Prostate gland (tissue), 2 donors: ENCODE measurements around the gene BDH2. TPM values are rescaled to one million over a fixed set of nuclear protein-coding genes. Genes with fewer than 3 reads are reported as not detected.

ENCODE experiments used
- DNase-seq: peaks from one replicate; pipeline ENCODE4 v3.0.0-alpha.2; 2019; ENCODE audit warnings: low spot score
- H3K27ac ChIP-seq, 2 donors: fragments of 200-600 bp; sonication (generic); 2 replicates each; pipeline ENCODE4 v1.5.1; 2017 to 2019
- H3K27me3 ChIP-seq: fragments of 200-600 bp; sonication (generic); replicated peaks from 2 replicates; pipeline ENCODE4 v1.5.1; 2019; ENCODE audit not compliant: insufficient read depth
- H3K36me3 ChIP-seq, 2 donors: fragments of 200-600 bp; sonication (generic); 1 replicate in 1 of 2; 2 replicates in 1 of 2; pipeline versions ENCODE4 v1.5.1 to v1.8.1; 2017 to 2019
- H3K4me1 ChIP-seq: fragments of 200-600 bp; sonication (generic); replicated peaks from 2 replicates; pipeline ENCODE4 v1.5.1; 2019
- H3K4me3 ChIP-seq, 2 donors: fragments of 200-600 bp; sonication (generic); 2 replicates each; pipeline ENCODE4 v1.5.1; 2017 to 2019
- H3K9me3 ChIP-seq: fragments of 200-600 bp; sonication (generic); 2 replicates; pipeline ENCODE4 v1.5.1; 2017
- POLR2A ChIP-seq: fragments of 450-650 bp; IDR thresholded peaks from one replicate; pipeline ENCODE4 v1.6.1; 2016; ENCODE audit warnings: antibody characterized with exemption, mild to moderate bottlenecking
- POLR2AphosphoS5 ChIP-seq: sonication (generic); formaldehyde crosslinking; IDR thresholded peaks from one replicate; pipeline ENCODE4 v1.6.1; 2017; ENCODE audit warnings: antibody characterized with exemption
- WGBS: methylation state at CpG from one replicate; pipeline ENCODE4 v1.1.5; 2018; 5-methylcytosine and 5-hydroxymethylcytosine counted together
- intact Hi-C: fragments of 100-400 bp; cut with DNase I; formaldehyde crosslinking; loops from one replicate; pipeline ENCODE4 v1.14.2; 2022
- total RNA-seq, 2 donors: library from RNA; depleted of rRNA; stranded (reverse); fragments of >200 nt; gene quantifications; one replicate each; pipeline ENCODE4 v1.1.0, GENCODE V29; 2016
- TF ChIP-seq, protein P1 (sequence below), 4 experiments: fragments of 200-600 bp in 2 of 4; fragments of 450-650 bp in 2 of 4; sonication (generic) in 2 of 4; IDR thresholded peaks; 1 replicate in 3 of 4; 2 replicates in 1 of 4; pipeline ENCODE4 v1.5.1; 2016 to 2019; ENCODE audit warnings: antibody characterized with exemption in 4 of 4, mild to moderate bottlenecking in 2 of 4, moderate library complexity in 2 of 4

BDH2 gene
- total RNA-seq, 2 donors from 2014 or later = 41.5 to 54.1 TPM

- H3K9me3 ChIP-seq = no peaks in the 10 kb centered on the region
- H3K4me3 ChIP-seq = peak overlapping the region; percentile 32 to 33
- TF ChIP-seq, protein P1, sequence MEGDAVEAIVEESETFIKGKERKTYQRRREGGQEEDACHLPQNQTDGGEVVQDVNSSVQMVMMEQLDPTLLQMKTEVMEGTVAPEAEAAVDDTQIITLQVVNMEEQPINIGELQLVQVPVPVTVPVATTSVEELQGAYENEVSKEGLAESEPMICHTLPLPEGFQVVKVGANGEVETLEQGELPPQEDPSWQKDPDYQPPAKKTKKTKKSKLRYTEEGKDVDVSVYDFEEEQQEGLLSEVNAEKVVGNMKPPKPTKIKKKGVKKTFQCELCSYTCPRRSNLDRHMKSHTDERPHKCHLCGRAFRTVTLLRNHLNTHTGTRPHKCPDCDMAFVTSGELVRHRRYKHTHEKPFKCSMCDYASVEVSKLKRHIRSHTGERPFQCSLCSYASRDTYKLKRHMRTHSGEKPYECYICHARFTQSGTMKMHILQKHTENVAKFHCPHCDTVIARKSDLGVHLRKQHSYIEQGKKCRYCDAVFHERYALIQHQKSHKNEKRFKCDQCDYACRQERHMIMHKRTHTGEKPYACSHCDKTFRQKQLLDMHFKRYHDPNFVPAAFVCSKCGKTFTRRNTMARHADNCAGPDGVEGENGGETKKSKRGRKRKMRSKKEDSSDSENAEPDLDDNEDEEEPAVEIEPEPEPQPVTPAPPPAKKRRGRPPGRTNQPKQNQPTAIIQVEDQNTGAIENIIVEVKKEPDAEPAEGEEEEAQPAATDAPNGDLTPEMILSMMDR (IDR thresholded peaks at IDR 0.05) = no peak
- TF ChIP-seq POLR2AphosphoS5 (no peak), POLR2A (no peak)
- no peak for DNase-seq
- no peaks in the 10 kb centered on the region for H3K36me3 ChIP-seq
- no peaks in the 10 kb centered on the region for H3K27me3 ChIP-seq
- 4% methylated on average over 4 of the region's 4 CpGs for WGBS
- H3K27ac ChIP-seq = peak overlapping the region; percentile 55 to 63
- intact Hi-C loops = loop anchor here (5.0 to 10.0 kb wide), 5 partner anchors 54 to 754 kb away; partner anchors contain the start of genes SLC39A8, SLC9B1 and UBE2D3
- H3K4me1 ChIP-seq = no peaks in the 10 kb centered on the region
Measured at GRCh38 chr4:103098756-103099440, 736 bp downstream of the BDH2 start.

- intact Hi-C loops = loop anchor here (5.0 to 10.0 kb wide), 5 partner anchors 54 to 754 kb away; partner anchors contain the start of genes SLC39A8, SLC9B1 and UBE2D3
- Histone ChIP-seq H3K36me3 (no peaks in the 10 kb centered on the region), H3K4me1 (no peaks in the 10 kb centered on the region), H3K9me3 (no peaks in the 10 kb centered on the region), H3K27me3 (no peaks in the 10 kb centered on the region), H3K27ac (no peak overlapping the region), H3K4me3 (peak overlapping the region; percentile 32 to 33)
- WGBS = 56% methylated on average over 10 of the region's 10 CpGs
- DNase-seq = no peak
- no peak for TF ChIP-seq POLR2AphosphoS5
Measured at GRCh38 chr4:103098341-103098740, 1.3 kb downstream of the BDH2 start.

- WGBS = 89% methylated on average over 2 of the region's 2 CpGs
- Histone ChIP-seq H3K4me1 (no peaks in the 10 kb centered on the region), H3K36me3 (no peaks in the 10 kb centered on the region), H3K4me3 (no peak overlapping the region), H3K27me3 (no peaks in the 10 kb centered on the region), H3K9me3 (no peaks in the 10 kb centered on the region), H3K27ac (no peak overlapping the region)
- intact Hi-C loops = loop anchor here (5.0 to 10.0 kb wide), 5 partner anchors 52 to 752 kb away; partner anchors contain the start of genes SLC39A8, SLC9B1 and UBE2D3
- no peak for DNase-seq
- TF ChIP-seq POLR2A (no peak), POLR2AphosphoS5 (no peak)
- TF ChIP-seq, protein P1 (IDR thresholded peaks at IDR 0.05) = no peak
Measured at GRCh38 chr4:103097112-103097511, 2.5 kb downstream of the BDH2 start.

DNA sequence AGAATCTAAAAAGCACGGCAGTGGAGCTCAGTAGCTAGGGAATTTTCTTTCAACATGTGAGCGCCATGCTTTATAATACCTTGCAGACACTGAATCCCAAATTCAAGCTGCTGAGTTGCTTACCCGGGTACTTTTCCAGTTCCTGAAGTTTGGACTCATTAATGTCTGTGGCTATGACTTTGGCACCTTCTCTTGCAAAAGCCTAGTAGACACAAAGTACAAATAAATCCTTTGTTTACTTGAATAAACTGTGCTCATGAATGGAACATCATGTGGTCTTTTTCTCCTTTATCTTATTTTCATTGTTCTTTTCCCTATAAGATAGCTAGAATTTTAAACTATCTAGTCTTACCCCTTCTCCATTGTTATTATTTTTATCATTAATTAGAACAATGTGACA, 4.6 kb downstream of the BDH2 start:
- Histone ChIP-seq H3K9me3 (no peaks in the 10 kb centered on the region), H3K4me1 (no peaks in the 10 kb centered on the region), H3K27me3 (no peaks in the 10 kb centered on the region), H3K36me3 (peaks cover 0 to 4% of the 10 kb centered on the region in 2 donors), H3K27ac (no peak overlapping the region), H3K4me3 (no peak overlapping the region)
- DNase-seq = no peak
- intact Hi-C loops = loop anchor here (5.0 to 10.0 kb wide), 5 partner anchors 50 to 750 kb away; partner anchors contain the start of genes SLC39A8, SLC9B1 and UBE2D3
- WGBS = 52% methylated on average over 3 of the region's 3 CpGs
- TF ChIP-seq POLR2AphosphoS5 (no peak), POLR2A (no peak)
- TF ChIP-seq, protein P1 (IDR thresholded peaks at IDR 0.05) = no peak

GRCh38 chr4:103092245-103092644, 7.4 kb downstream of the BDH2 start:
- Histone ChIP-seq H3K36me3 (peaks cover 0 to 17% of the 10 kb centered on the region in 2 donors), H3K4me3 (no peak overlapping the region), H3K27me3 (no peaks in the 10 kb centered on the region), H3K4me1 (no peaks in the 10 kb centered on the region), H3K27ac (no peak overlapping the region), H3K9me3 (no peaks in the 10 kb centered on the region)
- no peak for DNase-seq
- intact Hi-C loops = loop anchor here (5.0 to 10.0 kb wide), 3 partner anchors 47 to 747 kb away; partner anchors contain the start of gene SLC39A8
- no peak for TF ChIP-seq POLR2AphosphoS5
- no peak for TF ChIP-seq POLR2A
- TF ChIP-seq, protein P1 (IDR thresholded peaks at IDR 0.05) = no peak
